WTC11 (cell line): ENCODE measurements around the gene TRPM2. TPM values are rescaled to one million over a fixed set of nuclear protein-coding genes. Genes with fewer than 3 reads are reported as not detected.

Experiments used
- ATAC-seq: fragments of 200-7000 bp; cut with Tn5 transposase; 2 replicates; pipeline ENCODE4 v1.10.0; 2021; ENCODE audit warnings: mild to moderate bottlenecking, moderate library complexity
- CTCF ChIA-PET: fragments of 300-600 bp; sonication (Branson Sonifier 250); formaldehyde crosslinking; loops from one replicate; lab custom pipeline; 2021; ENCODE audit warnings: antibody characterized with exemption; lab: Charles Lee
- POLR2A ChIA-PET: fragments of 350-600 bp; sonication (Branson Sonifier 250); formaldehyde crosslinking; loops from one replicate; lab custom pipeline; 2021; ENCODE audit warnings: antibody characterized with exemption; lab: Charles Lee
- DNase-seq: peaks from one replicate; pipeline ENCODE4 v3.0.0; 2021; ENCODE audit warnings: low spot score
- H3K27ac Mint-ChIP-seq: 2 replicates; pipeline ENCODE4 v1.8.0; 2021; ENCODE audit warnings: mixed read lengths
- H3K27me3 Mint-ChIP-seq: 2 replicates; pipeline ENCODE4 v1.8.0; 2021; ENCODE audit warnings: low read depth, mild to moderate bottlenecking, moderate library complexity, mixed read lengths
- H3K36me3 Mint-ChIP-seq: 2 replicates; pipeline ENCODE4 v1.8.0; 2021; ENCODE audit warnings: mixed read lengths
- H3K4me1 Mint-ChIP-seq: 2 replicates; pipeline ENCODE4 v1.8.0; 2022; ENCODE audit warnings: mixed read lengths
- H3K4me3 Mint-ChIP-seq: 2 replicates; pipeline ENCODE4 v1.8.0; 2021; ENCODE audit warnings: mild to moderate bottlenecking, moderate library complexity, mixed read lengths
- H3K9me3 Mint-ChIP-seq: 2 replicates; pipeline ENCODE4 v1.8.0; 2021; ENCODE audit warnings: mixed read lengths
- ESRRA ChIP-seq: sonication (generic); formaldehyde crosslinking; IDR thresholded peaks from 2 replicates; pipeline ENCODE4 v1.8.1; 2022; ENCODE audit warnings: mild to moderate bottlenecking, missing genetic modification reagents, borderline replicate concordance
- ETV6 ChIP-seq: sonication (generic); formaldehyde crosslinking; IDR thresholded peaks from 2 replicates; pipeline ENCODE4 v1.8.1; 2022; ENCODE audit warnings: mild to moderate bottlenecking, missing genetic modification reagents
- FOXJ3 ChIP-seq: sonication (generic); formaldehyde crosslinking; IDR thresholded peaks from 2 replicates; pipeline ENCODE4 v1.9.0; 2021; ENCODE audit warnings: missing genetic modification reagents, mild to moderate bottlenecking, borderline replicate concordance
- RELA ChIP-seq: sonication (generic); formaldehyde crosslinking; IDR thresholded peaks from 2 replicates; pipeline ENCODE4 v1.8.1; 2022; ENCODE audit warnings: missing genetic modification reagents, mild to moderate bottlenecking, borderline replicate concordance
- SOX15 ChIP-seq: fragments of 250-450 bp; sonication (Bioruptor Pico); IDR thresholded peaks from 2 replicates; pipeline ENCODE4 v1.9.0; 2021; ENCODE audit warnings: mild to moderate bottlenecking
- SP1 ChIP-seq: sonication (generic); formaldehyde crosslinking; conservative IDR thresholded peaks from 2 replicates; pipeline ENCODE4 v1.8.1; 2022; ENCODE audit warnings: missing genetic modification reagents
- TEAD4 ChIP-seq: sonication (generic); formaldehyde crosslinking; IDR thresholded peaks from 2 replicates; pipeline ENCODE4 v1.8.0; 2022; ENCODE audit warnings: mild to moderate bottlenecking, missing genetic modification reagents
- ZBTB21 ChIP-seq: sonication (generic); formaldehyde crosslinking; IDR thresholded peaks from 2 replicates; pipeline ENCODE4 v1.8.1; 2023; ENCODE audit warnings: mild to moderate bottlenecking, missing genetic modification reagents, borderline replicate concordance
- ZNF232 ChIP-seq: sonication (generic); formaldehyde crosslinking; IDR thresholded peaks from 2 replicates; pipeline ENCODE4 v1.8.0; 2022; ENCODE audit warnings: mild to moderate bottlenecking, missing genetic modification reagents
- ZNF396 ChIP-seq: fragments of 250-450 bp; sonication (Bioruptor Pico); IDR thresholded peaks from 2 replicates; pipeline ENCODE4 v1.8.0; 2021; ENCODE audit warnings: mild to moderate bottlenecking, moderate library complexity, borderline replicate concordance
- ZNF423 ChIP-seq: fragments of 250-450 bp; sonication (Bioruptor Pico); IDR thresholded peaks from 2 replicates; pipeline ENCODE4 v2.1.2; 2022; ENCODE audit warnings: mild to moderate bottlenecking, moderate library complexity
- total RNA-seq: library from RNA; stranded (reverse); gene quantifications from 3 replicates; pipeline ENCODE4 v1.2.3, GENCODE V29; 2021
- TF ChIP-seq, protein P1 (sequence below): fragments of 200-600 bp; IDR thresholded peaks from 2 replicates; pipeline ENCODE4 v1.8.0; 2022; ENCODE audit warnings: antibody characterized with exemption
- TF ChIP-seq, protein P2 (sequence below): fragments of 250-450 bp; sonication (Bioruptor Pico); conservative IDR thresholded peaks from 2 replicates; pipeline ENCODE4 v1.9.0; 2021; ENCODE audit warnings: mild to moderate bottlenecking
- TF ChIP-seq, protein P3 (sequence below): fragments of 250-450 bp; sonication (Bioruptor Pico); IDR thresholded peaks from 2 replicates; pipeline ENCODE4 v1.9.0; 2021; ENCODE audit warnings: mild to moderate bottlenecking
- TF ChIP-seq, protein P4 (sequence below): sonication (generic); formaldehyde crosslinking; IDR thresholded peaks from 2 replicates; pipeline ENCODE4 v1.8.0; 2022; ENCODE audit warnings: missing genetic modification reagents
- TF ChIP-seq, protein P5 (sequence below): sonication (generic); formaldehyde crosslinking; IDR thresholded peaks from 2 replicates; pipeline ENCODE4 v1.8.0; 2023; ENCODE audit warnings: mild to moderate bottlenecking, missing genetic modification reagents
- TF ChIP-seq, protein P6 (sequence below): sonication (generic); formaldehyde crosslinking; IDR thresholded peaks from 2 replicates; pipeline ENCODE4 v1.8.1; 2023; ENCODE audit warnings: mild to moderate bottlenecking, missing genetic modification reagents, moderate library complexity

The TRPM2 gene
- total RNA-seq, 1 experiment from 2014 or later: 0.92 TPM

DNA sequence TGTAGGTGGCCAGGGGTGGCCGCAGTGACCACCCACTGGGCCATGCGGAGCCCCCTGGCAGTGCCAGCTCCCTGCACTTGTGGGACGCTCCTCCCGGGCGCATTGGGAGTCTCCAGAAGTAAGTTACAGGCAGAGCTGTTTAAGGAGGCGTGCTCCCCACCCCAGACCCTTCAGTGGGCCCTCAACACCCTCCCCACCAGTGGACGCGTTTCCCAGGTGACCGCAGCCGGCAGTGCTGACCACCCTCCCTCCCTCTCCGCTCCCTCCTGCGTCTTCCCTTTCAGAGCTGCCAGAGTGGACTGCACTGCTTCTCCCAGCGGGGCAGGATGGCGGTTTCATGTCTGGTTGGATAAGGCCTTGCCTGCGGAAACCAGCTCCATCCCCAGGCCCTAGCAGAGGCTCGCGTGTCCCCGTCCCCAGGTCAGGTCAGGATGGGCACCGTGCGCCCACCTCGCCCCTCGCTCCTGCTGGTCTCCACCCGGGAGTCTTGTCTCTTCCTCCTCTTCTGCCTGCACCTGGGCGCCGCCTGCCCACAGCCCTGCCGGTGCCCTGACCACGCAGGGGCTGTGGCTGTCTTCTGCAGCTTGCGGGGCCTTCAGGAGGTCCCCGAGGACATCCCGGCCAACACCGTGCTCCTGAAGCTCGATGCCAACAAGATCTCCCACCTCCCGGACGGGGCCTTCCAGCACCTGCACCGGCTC lies 102.9 kb downstream of the TRPM2 start (continued):
- TF ChIP-seq, protein P1, sequence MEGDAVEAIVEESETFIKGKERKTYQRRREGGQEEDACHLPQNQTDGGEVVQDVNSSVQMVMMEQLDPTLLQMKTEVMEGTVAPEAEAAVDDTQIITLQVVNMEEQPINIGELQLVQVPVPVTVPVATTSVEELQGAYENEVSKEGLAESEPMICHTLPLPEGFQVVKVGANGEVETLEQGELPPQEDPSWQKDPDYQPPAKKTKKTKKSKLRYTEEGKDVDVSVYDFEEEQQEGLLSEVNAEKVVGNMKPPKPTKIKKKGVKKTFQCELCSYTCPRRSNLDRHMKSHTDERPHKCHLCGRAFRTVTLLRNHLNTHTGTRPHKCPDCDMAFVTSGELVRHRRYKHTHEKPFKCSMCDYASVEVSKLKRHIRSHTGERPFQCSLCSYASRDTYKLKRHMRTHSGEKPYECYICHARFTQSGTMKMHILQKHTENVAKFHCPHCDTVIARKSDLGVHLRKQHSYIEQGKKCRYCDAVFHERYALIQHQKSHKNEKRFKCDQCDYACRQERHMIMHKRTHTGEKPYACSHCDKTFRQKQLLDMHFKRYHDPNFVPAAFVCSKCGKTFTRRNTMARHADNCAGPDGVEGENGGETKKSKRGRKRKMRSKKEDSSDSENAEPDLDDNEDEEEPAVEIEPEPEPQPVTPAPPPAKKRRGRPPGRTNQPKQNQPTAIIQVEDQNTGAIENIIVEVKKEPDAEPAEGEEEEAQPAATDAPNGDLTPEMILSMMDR: no peak
- TF ChIP-seq ZNF423 (CRISPR knock-in tag) (no peak), ZBTB21 (CRISPR knock-in tag) (no peak)
- TF ChIP-seq, protein P2, sequence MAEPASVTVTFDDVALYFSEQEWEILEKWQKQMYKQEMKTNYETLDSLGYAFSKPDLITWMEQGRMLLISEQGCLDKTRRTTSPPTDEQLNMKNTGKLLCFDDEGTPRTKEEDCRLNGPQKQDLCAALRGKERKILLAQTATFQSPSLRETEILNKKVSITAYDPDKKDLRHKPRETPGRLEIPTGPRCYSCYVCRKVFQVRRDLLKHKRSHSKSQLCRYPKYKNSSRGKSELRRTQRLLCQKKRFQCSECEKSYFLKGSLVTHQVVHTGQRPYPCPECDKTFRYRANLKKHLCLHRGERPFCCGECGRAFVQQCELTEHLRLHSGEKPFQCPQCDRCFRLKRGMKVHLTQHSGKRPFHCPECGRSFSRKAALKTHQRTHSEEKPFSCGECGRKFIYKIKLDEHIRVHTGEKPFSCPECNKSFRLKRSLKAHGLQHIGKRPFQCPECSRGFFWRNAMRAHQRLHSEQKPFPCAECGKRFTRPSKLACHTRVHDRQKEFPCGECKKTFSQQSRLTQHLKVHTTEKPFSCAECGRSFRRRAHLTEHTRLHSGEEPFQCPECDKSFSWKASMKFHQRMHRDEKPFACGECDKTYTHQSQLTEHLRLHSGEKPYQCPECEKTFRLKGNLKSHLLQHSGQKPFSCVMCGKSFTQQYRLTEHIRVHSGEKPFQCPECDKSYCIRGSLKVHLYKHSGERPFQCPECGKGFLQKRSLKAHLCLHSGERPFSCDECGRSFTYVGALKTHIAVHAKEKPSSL (CRISPR knock-in tag): no peak
- TF ChIP-seq, protein P3, sequence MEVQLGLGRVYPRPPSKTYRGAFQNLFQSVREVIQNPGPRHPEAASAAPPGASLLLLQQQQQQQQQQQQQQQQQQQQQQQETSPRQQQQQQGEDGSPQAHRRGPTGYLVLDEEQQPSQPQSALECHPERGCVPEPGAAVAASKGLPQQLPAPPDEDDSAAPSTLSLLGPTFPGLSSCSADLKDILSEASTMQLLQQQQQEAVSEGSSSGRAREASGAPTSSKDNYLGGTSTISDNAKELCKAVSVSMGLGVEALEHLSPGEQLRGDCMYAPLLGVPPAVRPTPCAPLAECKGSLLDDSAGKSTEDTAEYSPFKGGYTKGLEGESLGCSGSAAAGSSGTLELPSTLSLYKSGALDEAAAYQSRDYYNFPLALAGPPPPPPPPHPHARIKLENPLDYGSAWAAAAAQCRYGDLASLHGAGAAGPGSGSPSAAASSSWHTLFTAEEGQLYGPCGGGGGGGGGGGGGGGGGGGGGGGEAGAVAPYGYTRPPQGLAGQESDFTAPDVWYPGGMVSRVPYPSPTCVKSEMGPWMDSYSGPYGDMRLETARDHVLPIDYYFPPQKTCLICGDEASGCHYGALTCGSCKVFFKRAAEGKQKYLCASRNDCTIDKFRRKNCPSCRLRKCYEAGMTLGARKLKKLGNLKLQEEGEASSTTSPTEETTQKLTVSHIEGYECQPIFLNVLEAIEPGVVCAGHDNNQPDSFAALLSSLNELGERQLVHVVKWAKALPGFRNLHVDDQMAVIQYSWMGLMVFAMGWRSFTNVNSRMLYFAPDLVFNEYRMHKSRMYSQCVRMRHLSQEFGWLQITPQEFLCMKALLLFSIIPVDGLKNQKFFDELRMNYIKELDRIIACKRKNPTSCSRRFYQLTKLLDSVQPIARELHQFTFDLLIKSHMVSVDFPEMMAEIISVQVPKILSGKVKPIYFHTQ (CRISPR knock-in tag): no peak

DNA sequence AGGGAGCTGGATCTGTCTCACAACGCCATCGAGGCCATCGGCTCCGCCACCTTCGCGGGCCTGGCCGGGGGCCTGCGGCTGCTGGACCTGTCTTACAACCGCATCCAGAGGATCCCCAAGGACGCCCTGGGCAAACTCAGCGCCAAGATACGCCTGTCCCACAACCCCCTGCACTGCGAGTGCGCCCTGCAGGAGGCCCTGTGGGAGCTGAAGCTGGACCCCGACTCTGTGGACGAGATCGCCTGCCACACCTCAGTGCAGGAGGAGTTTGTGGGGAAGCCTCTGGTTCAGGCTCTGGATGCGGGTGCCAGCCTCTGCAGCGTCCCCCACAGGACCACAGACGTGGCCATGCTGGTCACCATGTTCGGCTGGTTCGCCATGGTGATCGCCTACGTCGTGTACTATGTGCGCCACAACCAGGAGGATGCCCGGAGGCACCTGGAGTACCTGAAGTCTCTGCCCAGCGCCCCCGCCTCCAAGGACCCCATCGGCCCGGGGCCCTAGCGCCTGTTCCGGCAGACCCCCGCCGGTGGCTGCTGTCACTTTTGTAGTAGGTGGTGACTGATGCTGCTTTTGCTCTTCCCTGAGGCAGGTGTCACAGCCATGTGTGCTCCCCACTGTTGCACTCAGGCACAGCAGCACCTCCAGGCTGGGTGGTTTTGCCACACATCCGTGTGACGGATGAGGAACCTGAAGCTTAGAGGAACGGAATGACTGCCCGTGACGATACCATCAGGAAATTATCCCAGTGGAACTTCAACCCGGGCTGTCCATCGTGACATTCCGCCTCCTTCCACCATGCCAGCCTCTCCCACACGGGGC lies 103.7 kb downstream of the TRPM2 start:
- H3K4me3 Mint-ChIP-seq: peak overlapping the region; percentile 55
- CTCF ChIA-PET: interaction anchor here (0.8 to 3.2 kb wide), 10 partner anchors 13 to 435 kb away, joined by 3 to 31 read pairs (median 7); partner anchors contain the start of gene CFAP410
- TF ChIP-seq, protein P4, sequence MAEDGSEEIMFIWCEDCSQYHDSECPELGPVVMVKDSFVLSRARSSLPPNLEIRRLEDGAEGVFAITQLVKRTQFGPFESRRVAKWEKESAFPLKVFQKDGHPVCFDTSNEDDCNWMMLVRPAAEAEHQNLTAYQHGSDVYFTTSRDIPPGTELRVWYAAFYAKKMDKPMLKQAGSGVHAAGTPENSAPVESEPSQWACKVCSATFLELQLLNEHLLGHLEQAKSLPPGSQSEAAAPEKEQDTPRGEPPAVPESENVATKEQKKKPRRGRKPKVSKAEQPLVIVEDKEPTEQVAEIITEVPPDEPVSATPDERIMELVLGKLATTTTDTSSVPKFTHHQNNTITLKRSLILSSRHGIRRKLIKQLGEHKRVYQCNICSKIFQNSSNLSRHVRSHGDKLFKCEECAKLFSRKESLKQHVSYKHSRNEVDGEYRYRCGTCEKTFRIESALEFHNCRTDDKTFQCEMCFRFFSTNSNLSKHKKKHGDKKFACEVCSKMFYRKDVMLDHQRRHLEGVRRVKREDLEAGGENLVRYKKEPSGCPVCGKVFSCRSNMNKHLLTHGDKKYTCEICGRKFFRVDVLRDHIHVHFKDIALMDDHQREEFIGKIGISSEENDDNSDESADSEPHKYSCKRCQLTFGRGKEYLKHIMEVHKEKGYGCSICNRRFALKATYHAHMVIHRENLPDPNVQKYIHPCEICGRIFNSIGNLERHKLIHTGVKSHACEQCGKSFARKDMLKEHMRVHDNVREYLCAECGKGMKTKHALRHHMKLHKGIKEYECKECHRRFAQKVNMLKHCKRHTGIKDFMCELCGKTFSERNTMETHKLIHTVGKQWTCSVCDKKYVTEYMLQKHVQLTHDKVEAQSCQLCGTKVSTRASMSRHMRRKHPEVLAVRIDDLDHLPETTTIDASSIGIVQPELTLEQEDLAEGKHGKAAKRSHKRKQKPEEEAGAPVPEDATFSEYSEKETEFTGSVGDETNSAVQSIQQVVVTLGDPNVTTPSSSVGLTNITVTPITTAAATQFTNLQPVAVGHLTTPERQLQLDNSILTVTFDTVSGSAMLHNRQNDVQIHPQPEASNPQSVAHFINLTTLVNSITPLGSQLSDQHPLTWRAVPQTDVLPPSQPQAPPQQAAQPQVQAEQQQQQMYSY (CRISPR knock-in tag): no peak
- no peak for TF ChIP-seq ESRRA (CRISPR knock-in tag)
- TF ChIP-seq, protein P5, sequence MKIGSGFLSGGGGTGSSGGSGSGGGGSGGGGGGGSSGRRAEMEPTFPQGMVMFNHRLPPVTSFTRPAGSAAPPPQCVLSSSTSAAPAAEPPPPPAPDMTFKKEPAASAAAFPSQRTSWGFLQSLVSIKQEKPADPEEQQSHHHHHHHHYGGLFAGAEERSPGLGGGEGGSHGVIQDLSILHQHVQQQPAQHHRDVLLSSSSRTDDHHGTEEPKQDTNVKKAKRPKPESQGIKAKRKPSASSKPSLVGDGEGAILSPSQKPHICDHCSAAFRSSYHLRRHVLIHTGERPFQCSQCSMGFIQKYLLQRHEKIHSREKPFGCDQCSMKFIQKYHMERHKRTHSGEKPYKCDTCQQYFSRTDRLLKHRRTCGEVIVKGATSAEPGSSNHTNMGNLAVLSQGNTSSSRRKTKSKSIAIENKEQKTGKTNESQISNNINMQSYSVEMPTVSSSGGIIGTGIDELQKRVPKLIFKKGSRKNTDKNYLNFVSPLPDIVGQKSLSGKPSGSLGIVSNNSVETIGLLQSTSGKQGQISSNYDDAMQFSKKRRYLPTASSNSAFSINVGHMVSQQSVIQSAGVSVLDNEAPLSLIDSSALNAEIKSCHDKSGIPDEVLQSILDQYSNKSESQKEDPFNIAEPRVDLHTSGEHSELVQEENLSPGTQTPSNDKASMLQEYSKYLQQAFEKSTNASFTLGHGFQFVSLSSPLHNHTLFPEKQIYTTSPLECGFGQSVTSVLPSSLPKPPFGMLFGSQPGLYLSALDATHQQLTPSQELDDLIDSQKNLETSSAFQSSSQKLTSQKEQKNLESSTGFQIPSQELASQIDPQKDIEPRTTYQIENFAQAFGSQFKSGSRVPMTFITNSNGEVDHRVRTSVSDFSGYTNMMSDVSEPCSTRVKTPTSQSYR: no peak
- no peak for TF ChIP-seq RELA (CRISPR knock-in tag)
- no peak for TF ChIP-seq SP1 (CRISPR knock-in tag)
- no peak for TF ChIP-seq ZNF232 (CRISPR knock-in tag)
- TF ChIP-seq SOX15 (CRISPR knock-in tag): no peak
- TF ChIP-seq FOXJ3: no peak
- no peak for TF ChIP-seq TEAD4 (CRISPR knock-in tag)
- no peak for TF ChIP-seq ETV6 (CRISPR knock-in tag)
- TF ChIP-seq ZNF396 (CRISPR knock-in tag): no peak
- TF ChIP-seq, protein P6, sequence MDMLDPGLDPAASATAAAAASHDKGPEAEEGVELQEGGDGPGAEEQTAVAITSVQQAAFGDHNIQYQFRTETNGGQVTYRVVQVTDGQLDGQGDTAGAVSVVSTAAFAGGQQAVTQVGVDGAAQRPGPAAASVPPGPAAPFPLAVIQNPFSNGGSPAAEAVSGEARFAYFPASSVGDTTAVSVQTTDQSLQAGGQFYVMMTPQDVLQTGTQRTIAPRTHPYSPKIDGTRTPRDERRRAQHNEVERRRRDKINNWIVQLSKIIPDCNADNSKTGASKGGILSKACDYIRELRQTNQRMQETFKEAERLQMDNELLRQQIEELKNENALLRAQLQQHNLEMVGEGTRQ: no peak

More for the DNA sequence above, 103.7 kb downstream of the TRPM2 start:
- H3K27ac Mint-ChIP-seq: no peak overlapping the region
- POLR2A ChIA-PET: no interaction called here
- 0 out of 2 replicates have a peak, but pooled peaks cover 4% of the 10 kb centered on the region for H3K9me3 Mint-ChIP-seq
- H3K36me3 Mint-ChIP-seq: no peaks in the 10 kb centered on the region
- DNase-seq: no peak
- H3K4me1 Mint-ChIP-seq: peaks cover 4% of the 10 kb centered on the region; the same call in 1 of the 2 replicates
- H3K27me3 Mint-ChIP-seq: peaks cover 16% of the 10 kb centered on the region
- ATAC-seq: no peak
